BLaER1 treated with 17β-estradiol and CSF1 and Interleukin-3, amounts not matched to agents 10 nM and 100 nM (cell line): ENCODE data around the gene ACSM4.

Experiments
- H3K27ac ChIP-seq, 11 experiments: shearing (Covaris generic); formaldehyde crosslinking; 2 replicates each; pipeline ENCODE4 v1.8.1; 2022
- H3K27me3 ChIP-seq, 11 experiments: shearing (Covaris generic); formaldehyde crosslinking; 2 replicates each; pipeline ENCODE4 v1.8.1; 2022
- H3K36me3 ChIP-seq, 11 experiments: shearing (Covaris generic); formaldehyde crosslinking; 2 replicates each; pipeline ENCODE4 v1.8.1; 2022
- H3K4me1 ChIP-seq, 10 experiments: shearing (Covaris generic); formaldehyde crosslinking; 2 replicates each; pipeline ENCODE4 v1.8.1; 2022
- H3K4me2 ChIP-seq, 11 experiments: shearing (Covaris generic); formaldehyde crosslinking; 2 replicates each; pipeline ENCODE4 v1.8.1; 2022
- H3K4me3 ChIP-seq, 10 experiments: shearing (Covaris generic); formaldehyde crosslinking; 2 replicates each; pipeline ENCODE4 v1.8.1; 2022
- H3K9ac ChIP-seq, 11 experiments: shearing (Covaris generic); formaldehyde crosslinking; 2 replicates each; pipeline ENCODE4 v1.8.1; 2022
- H3K9me3 ChIP-seq, 11 experiments: shearing (Covaris generic); formaldehyde crosslinking; replicated peaks in 1 of 11; 2 replicates each; pipeline ENCODE4 v1.8.1; 2022
- H4K20me1 ChIP-seq, 11 experiments: shearing (Covaris generic); formaldehyde crosslinking; 2 replicates each; pipeline ENCODE4 v1.8.1; 2022
- Cebpa-rat ChIP-seq, 11 experiments: shearing (Covaris generic); IDR thresholded peaks; 2 replicates each; pipeline ENCODE4 v1.8.1; 2022

ACSM4 gene

DNA sequence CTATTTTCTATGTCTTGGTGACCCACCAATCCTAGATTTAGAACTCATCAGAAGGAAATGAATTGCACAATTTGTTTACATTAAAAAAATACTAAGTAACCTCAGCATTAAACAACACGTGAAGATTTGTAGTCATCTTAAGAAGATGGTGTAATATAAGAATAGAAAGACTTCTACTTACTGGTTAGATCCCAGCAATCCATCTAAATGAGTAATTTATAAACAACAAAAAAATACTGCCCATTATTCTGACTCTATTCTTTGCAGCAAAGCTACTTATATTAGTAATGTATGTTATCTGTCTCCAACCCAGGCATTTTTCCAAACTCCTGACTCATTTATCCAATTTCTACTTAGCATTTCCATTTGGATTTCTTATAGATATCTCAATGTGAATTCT is 72.3 kb downstream of the ACSM4 start:
- peaks cover 0 to 92% (median 0%) of the 10 kb centered on the region in 11 experiments; a peak in 4 of 22 replicates for H3K36me3 ChIP-seq
- no peak for TF ChIP-seq Cebpa-rat (IDR thresholded peaks at IDR 0.05)
- no peak overlapping the region for H3K4me3 ChIP-seq

More for the DNA sequence above, 72.3 kb downstream of the ACSM4 start:
- no peak overlapping the region for H3K9ac ChIP-seq
- no peaks in the 10 kb centered on the region for H3K27me3 ChIP-seq
- no peak overlapping the region for H3K4me2 ChIP-seq
- peaks cover 0 to 90% (median 0%) of the 10 kb centered on the region in 11 experiments; a peak in 2 of 22 replicates for H4K20me1 ChIP-seq
- peaks cover 0 to 7% (median 0%) of the 10 kb centered on the region in 10 experiments; a peak in 7 of 20 replicates for H3K4me1 ChIP-seq
- H3K27ac ChIP-seq: no peak overlapping the region
- no peaks in the 10 kb centered on the region for H3K9me3 ChIP-seq
